ENCODE results near the gene UPB1. TPM values are rescaled to one million over a fixed set of nuclear protein-coding genes. Genes with fewer than 3 reads are reported as not detected.

The UPB1 gene
- under 1 TPM in 1 of 2 experiments, not detected in 1; 0.08 TPM for total RNA-seq

- Mint-ChIP-seq H3K4me1 (peaks cover 10% of the 10 kb centered on the region), H3K27me3 (peaks cover 47% of the 10 kb centered on the region), H3K27ac (no peak within 1 kb of the TSS), H3K4me3 (no peak within 1 kb of the TSS), H3K9me3 (no peaks in the 10 kb centered on the region), H3K36me3 (no peaks in the 10 kb centered on the region)
- DNase-seq, result no peak
Measured at GRCh38 chr22:24494528-24495364, at the start of gene UPB1. TSS of gene UPB1 (plus strand) at chr22:24495332. CDS start at chr22:24495404, 72 bp downstream.

- no peaks in the 10 kb centered on the region for H3K27me3 Mint-ChIP-seq
- H3K9me3 Mint-ChIP-seq, result no peaks in the 10 kb centered on the region
- H3K4me1 Mint-ChIP-seq, result peaks cover 45% of the 10 kb centered on the region
- peaks cover 19% of the 10 kb centered on the region for H3K36me3 Mint-ChIP-seq
- peak overlapping the region; percentile 69 for H3K27ac Mint-ChIP-seq
- no peak overlapping the region for H3K4me3 Mint-ChIP-seq
- peak; percentile 61 for DNase-seq
Measured at GRCh38 chr22:24445481-24446259, 49.5 kb upstream of the UPB1 start.

- Mint-ChIP-seq H3K4me1 (peaks cover 39% of the 10 kb centered on the region), H3K27ac (peak overlapping the region; percentile 35), H3K36me3 (peaks cover 15% of the 10 kb centered on the region), H3K9me3 (no peaks in the 10 kb centered on the region), H3K4me3 (no peak overlapping the region), H3K27me3 (no peaks in the 10 kb centered on the region)
- no peak for DNase-seq
Measured at GRCh38 chr22:24446260-24446611, 48.9 kb upstream of the UPB1 start.

GRCh38 chr22:24450610-24451009 lies 44.5 kb upstream of the UPB1 start:
- Mint-ChIP-seq H3K27ac (no peak overlapping the region), H3K9me3 (no peaks in the 10 kb centered on the region), H3K4me3 (no peak overlapping the region), H3K36me3 (peaks cover 3% of the 10 kb centered on the region), H3K4me1 (peaks cover 14% of the 10 kb centered on the region), H3K27me3 (no peaks in the 10 kb centered on the region)
- no peak for DNase-seq

- Mint-ChIP-seq H3K4me3 (no peak overlapping the region), H3K27ac (no peak overlapping the region), H3K36me3 (peaks cover 3% of the 10 kb centered on the region), H3K9me3 (no peaks in the 10 kb centered on the region), H3K27me3 (no peaks in the 10 kb centered on the region), H3K4me1 (peaks cover 8% of the 10 kb centered on the region)
- no peak for DNase-seq
Measured at GRCh38 chr22:24451162-24451561, 44.0 kb upstream of the UPB1 start.

- H3K4me3 Mint-ChIP-seq, result no peak overlapping the region
- no peaks in the 10 kb centered on the region for H3K9me3 Mint-ChIP-seq
- H3K27me3 Mint-ChIP-seq, result no peaks in the 10 kb centered on the region
- DNase-seq, result no peak
- H3K27ac Mint-ChIP-seq, result no peak overlapping the region
- peaks cover 3% of the 10 kb centered on the region for H3K36me3 Mint-ChIP-seq
- peaks cover 3% of the 10 kb centered on the region for H3K4me1 Mint-ChIP-seq
Measured at GRCh38 chr22:24453853-24454252, 41.3 kb upstream of the UPB1 start.

- H3K9me3 Mint-ChIP-seq, result no peaks in the 10 kb centered on the region
- no peaks in the 10 kb centered on the region for H3K27me3 Mint-ChIP-seq
- H3K36me3 Mint-ChIP-seq, result peaks cover 3% of the 10 kb centered on the region
- DNase-seq, result no peak
- H3K4me3 Mint-ChIP-seq, result no peak overlapping the region
- no peak overlapping the region for H3K27ac Mint-ChIP-seq
- peaks cover 3% of the 10 kb centered on the region for H3K4me1 Mint-ChIP-seq
Measured at GRCh38 chr22:24455039-24455438, 40.1 kb upstream of the UPB1 start.

GRCh38 chr22:24455751-24456426 lies 39.2 kb upstream of the UPB1 start:
- H3K4me3 Mint-ChIP-seq, result no peak overlapping the region
- H3K27ac Mint-ChIP-seq, result no peak overlapping the region
- no peaks in the 10 kb centered on the region for H3K9me3 Mint-ChIP-seq
- H3K27me3 Mint-ChIP-seq, result no peaks in the 10 kb centered on the region
- no peak for DNase-seq
- H3K36me3 Mint-ChIP-seq, result no peaks in the 10 kb centered on the region
- H3K4me1 Mint-ChIP-seq, result peaks cover 5% of the 10 kb centered on the region

GRCh38 chr22:24457894-24458420 lies 37.2 kb upstream of the UPB1 start:
- no peaks in the 10 kb centered on the region for H3K36me3 Mint-ChIP-seq
- no peaks in the 10 kb centered on the region for H3K9me3 Mint-ChIP-seq
- no peak overlapping the region for H3K4me3 Mint-ChIP-seq
- no peak overlapping the region for H3K27ac Mint-ChIP-seq
- H3K4me1 Mint-ChIP-seq, result peaks cover 5% of the 10 kb centered on the region
- DNase-seq, result no peak
- no peaks in the 10 kb centered on the region for H3K27me3 Mint-ChIP-seq

- Mint-ChIP-seq H3K27me3 (no peaks in the 10 kb centered on the region), H3K36me3 (no peaks in the 10 kb centered on the region), H3K4me1 (peaks cover 5% of the 10 kb centered on the region), H3K4me3 (no peak overlapping the region), H3K9me3 (no peaks in the 10 kb centered on the region), H3K27ac (no peak overlapping the region)
- DNase-seq, result no peak
Measured at GRCh38 chr22:24459911-24460310, 35.2 kb upstream of the UPB1 start.

- Mint-ChIP-seq H3K4me3 (no peak overlapping the region), H3K36me3 (no peaks in the 10 kb centered on the region), H3K27ac (no peak overlapping the region), H3K9me3 (no peaks in the 10 kb centered on the region), H3K4me1 (peaks cover 7% of the 10 kb centered on the region), H3K27me3 (no peaks in the 10 kb centered on the region)
- no peak for DNase-seq
Measured at GRCh38 chr22:24460418-24461089, 34.6 kb upstream of the UPB1 start.

- Mint-ChIP-seq H3K27ac (no peak overlapping the region), H3K4me1 (peaks cover 17% of the 10 kb centered on the region)
Measured at GRCh38 chr22:24463071-24463760, 31.9 kb upstream of the UPB1 start.

GRCh38 chr22:24465566-24465965 lies 29.6 kb upstream of the UPB1 start:
- no peaks in the 10 kb centered on the region for H3K27me3 Mint-ChIP-seq
- H3K27ac Mint-ChIP-seq, result no peak overlapping the region
- no peak overlapping the region for H3K4me3 Mint-ChIP-seq
- no peak for DNase-seq
- H3K4me1 Mint-ChIP-seq, result peaks cover 16% of the 10 kb centered on the region
- no peaks in the 10 kb centered on the region for H3K9me3 Mint-ChIP-seq
- no peaks in the 10 kb centered on the region for H3K36me3 Mint-ChIP-seq

More at GRCh38 chr22:24463071-24463760, 31.9 kb upstream of the UPB1 start:
- no peak overlapping the region for H3K4me3 Mint-ChIP-seq
- DNase-seq, result no peak
- H3K36me3 Mint-ChIP-seq, result no peaks in the 10 kb centered on the region
- H3K27me3 Mint-ChIP-seq, result no peaks in the 10 kb centered on the region
- H3K9me3 Mint-ChIP-seq, result no peaks in the 10 kb centered on the region

GRCh38 chr22:24465975-24466374 lies 29.2 kb upstream of the UPB1 start:
- no peak for DNase-seq
- Mint-ChIP-seq H3K9me3 (no peaks in the 10 kb centered on the region), H3K4me3 (no peak overlapping the region), H3K27ac (no peak overlapping the region), H3K4me1 (peaks cover 12% of the 10 kb centered on the region), H3K27me3 (no peaks in the 10 kb centered on the region), H3K36me3 (no peaks in the 10 kb centered on the region)
